Keratinocyte (primary cell): ENCODE measurements around the gene TRAIP.

Experiments used
- EZH2 ChIP-seq: IDR thresholded peaks from one replicate; pipeline ENCODE4 v1.6.1; 2012; ENCODE audit warnings: inconsistent platforms, mild to moderate bottlenecking, low read length, moderate library complexity
- TF ChIP-seq, protein P1 (sequence below), 3 experiments: IDR thresholded peaks in 1 of 3; conservative IDR thresholded peaks in 1 of 3; optimal IDR thresholded peaks in 1 of 3; 2 replicates in 2 of 3; 3 replicates in 1 of 3; pipeline versions ENCODE3 to v1.5.1; 2011; ENCODE audit warnings: low read length in 3 of 3, mild to moderate bottlenecking in 3 of 3, moderate library complexity in 2 of 3, control low read depth in 1 of 3, inconsistent platforms in 1 of 3; ENCODE audit not compliant: insufficient read depth in 2 of 3; ENCODE audit errors: extremely low read depth in 1 of 3

DNA sequence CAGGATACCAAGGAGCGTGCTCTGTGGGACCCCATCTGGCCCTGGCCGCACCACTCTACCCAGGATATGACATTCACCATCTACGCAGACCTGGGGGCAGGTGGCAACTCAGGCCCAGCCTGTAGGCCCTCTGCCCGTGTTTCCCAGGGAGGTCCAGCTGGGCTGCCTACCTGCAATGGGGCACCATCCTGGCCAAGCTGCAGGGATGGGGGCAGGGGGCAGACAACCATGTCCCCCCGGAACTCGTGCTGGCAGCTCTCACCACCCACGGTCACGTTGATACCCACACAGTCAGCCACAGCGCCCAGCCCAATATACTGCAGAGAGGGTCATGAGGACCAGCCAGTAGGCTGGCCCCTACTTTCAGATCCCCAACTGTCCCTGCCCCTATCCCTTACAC, 39.4 kb upstream of the TRAIP start:
- TF ChIP-seq, protein P1, sequence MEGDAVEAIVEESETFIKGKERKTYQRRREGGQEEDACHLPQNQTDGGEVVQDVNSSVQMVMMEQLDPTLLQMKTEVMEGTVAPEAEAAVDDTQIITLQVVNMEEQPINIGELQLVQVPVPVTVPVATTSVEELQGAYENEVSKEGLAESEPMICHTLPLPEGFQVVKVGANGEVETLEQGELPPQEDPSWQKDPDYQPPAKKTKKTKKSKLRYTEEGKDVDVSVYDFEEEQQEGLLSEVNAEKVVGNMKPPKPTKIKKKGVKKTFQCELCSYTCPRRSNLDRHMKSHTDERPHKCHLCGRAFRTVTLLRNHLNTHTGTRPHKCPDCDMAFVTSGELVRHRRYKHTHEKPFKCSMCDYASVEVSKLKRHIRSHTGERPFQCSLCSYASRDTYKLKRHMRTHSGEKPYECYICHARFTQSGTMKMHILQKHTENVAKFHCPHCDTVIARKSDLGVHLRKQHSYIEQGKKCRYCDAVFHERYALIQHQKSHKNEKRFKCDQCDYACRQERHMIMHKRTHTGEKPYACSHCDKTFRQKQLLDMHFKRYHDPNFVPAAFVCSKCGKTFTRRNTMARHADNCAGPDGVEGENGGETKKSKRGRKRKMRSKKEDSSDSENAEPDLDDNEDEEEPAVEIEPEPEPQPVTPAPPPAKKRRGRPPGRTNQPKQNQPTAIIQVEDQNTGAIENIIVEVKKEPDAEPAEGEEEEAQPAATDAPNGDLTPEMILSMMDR (optimal IDR thresholded peaks at IDR 0.05 in 1 of 3, IDR thresholded peaks at IDR 0.05 in 1 of 3, conservative IDR thresholded peaks at IDR 0.05 in 1 of 3; ENCODE audit: extremely low read depth in 1 of 3, insufficient read depth in 2 of 3, low read length in 3 of 3), result no peak
- TF ChIP-seq EZH2, result no peak
